Astrocyte (in vitro differentiated cells and primary cell): Measurements from ENCODE around the gene TTC23. TPM values are rescaled to one million over a fixed set of nuclear protein-coding genes. Genes with fewer than 3 reads are reported as not detected.

Source experiments
- DNase-seq: peaks from one replicate; pipeline ENCODE4 v3.0.0-alpha.2; 2010; ENCODE audit warnings: low read depth
- FAIRE-seq: peaks from 2 replicates; lab custom pipeline; 2011; peaks lifted over from hg19 to GRCh38; lab: Jason Lieb, UNC
- H2AFZ ChIP-seq: 2 replicates; pipeline ENCODE4 v1.6.0; 2012; ENCODE audit warnings: low read depth, low read length, inconsistent platforms
- H3K27ac ChIP-seq: 2 replicates; pipeline ENCODE4 v1.5.1; 2011; ENCODE audit warnings: low read depth, low read length, inconsistent platforms
- H3K27me3 ChIP-seq: 2 replicates; pipeline ENCODE4 v1.6.0; 2011; ENCODE audit warnings: low read length, inconsistent platforms; ENCODE audit not compliant: insufficient read depth
- H3K36me3 ChIP-seq: 2 replicates; pipeline ENCODE4 v1.5.1; 2011; ENCODE audit warnings: low read length, inconsistent platforms; ENCODE audit not compliant: insufficient read depth
- H3K4me1 ChIP-seq: 2 replicates; pipeline ENCODE4 v1.5.1; 2011; ENCODE audit warnings: low read length, inconsistent platforms; ENCODE audit not compliant: insufficient read depth
- H3K4me2 ChIP-seq: 2 replicates; pipeline ENCODE4 v1.6.0; 2012; ENCODE audit warnings: low read length, inconsistent platforms
- H3K4me3 ChIP-seq: 2 replicates; pipeline ENCODE4 v1.5.1; 2011; ENCODE audit warnings: low read depth, mild to moderate bottlenecking, low read length, inconsistent platforms; ENCODE audit not compliant: insufficient read depth
- H3K79me2 ChIP-seq: 2 replicates; pipeline ENCODE4 v1.6.0; 2012; ENCODE audit warnings: mild to moderate bottlenecking, low read length, inconsistent platforms; ENCODE audit not compliant: insufficient read depth
- H3K9ac ChIP-seq: 2 replicates; pipeline ENCODE4 v1.6.0; 2012; ENCODE audit warnings: mild to moderate bottlenecking, low read length, inconsistent platforms
- H3K9me3 ChIP-seq: 2 replicates; pipeline ENCODE4 v1.5.1; 2012; ENCODE audit warnings: low read depth, mild to moderate bottlenecking, low read length, inconsistent platforms; ENCODE audit not compliant: insufficient read depth
- H4K20me1 ChIP-seq: 2 replicates; pipeline ENCODE4 v1.6.0; 2012; ENCODE audit warnings: low read length, inconsistent platforms; ENCODE audit not compliant: insufficient read depth
- H3K27ac Mint-ChIP-seq: one replicate; pipeline ENCODE4 v1.8.0; 2021; ENCODE audit warnings: mild to moderate bottlenecking, mixed read lengths; ENCODE audit not compliant: unreplicated experiment
- H3K27me3 Mint-ChIP-seq: one replicate; pipeline ENCODE4 v1.8.0; 2021; ENCODE audit warnings: low read depth, mixed read lengths; ENCODE audit not compliant: unreplicated experiment
- H3K36me3 Mint-ChIP-seq: one replicate; pipeline ENCODE4 v1.8.0; 2021; ENCODE audit warnings: low read depth, mixed read lengths; ENCODE audit not compliant: unreplicated experiment
- H3K4me1 Mint-ChIP-seq: one replicate; pipeline ENCODE4 v1.8.0; 2021; ENCODE audit warnings: low read depth, mixed read lengths; ENCODE audit not compliant: unreplicated experiment
- H3K4me3 Mint-ChIP-seq: one replicate; pipeline ENCODE4 v1.8.0; 2021; ENCODE audit warnings: mild to moderate bottlenecking, moderate library complexity, mixed read lengths; ENCODE audit not compliant: unreplicated experiment
- H3K9me3 Mint-ChIP-seq: one replicate; pipeline ENCODE4 v1.8.0; 2021; ENCODE audit warnings: mild to moderate bottlenecking, mixed read lengths; ENCODE audit not compliant: unreplicated experiment
- CTCF ChIP-seq: IDR thresholded peaks from 2 replicates; pipeline ENCODE4 v1.5.1; 2011; ENCODE audit warnings: low read depth, mild to moderate bottlenecking, inconsistent platforms, low read length, moderate library complexity; ENCODE audit not compliant: insufficient read depth
- EZH2 ChIP-seq: IDR thresholded peaks from 2 replicates; pipeline ENCODE4 v1.6.1; 2012; ENCODE audit warnings: mild to moderate bottlenecking, low read length, inconsistent platforms; ENCODE audit not compliant: insufficient read depth
- total RNA-seq: library from RNA; stranded (reverse); gene quantifications from 2 replicates; pipeline ENCODE4 v1.2.1, GENCODE V29; 2021

The TTC23 gene
- total RNA-seq, 1 donor from 2014 or later: 20.2 TPM

GRCh38 chr15:99273801-99274200 is 24.4 kb upstream of the TTC23 start:
- Mint-ChIP-seq H3K9me3 (no peaks in the 10 kb centered on the region), H3K4me3 (no peak overlapping the region), H3K27me3 (no peaks in the 10 kb centered on the region), H3K36me3 (no peaks in the 10 kb centered on the region), H3K4me1 (no peaks in the 10 kb centered on the region), H3K27ac (no peak overlapping the region)
- Histone ChIP-seq H3K9me3 (no peaks in the 10 kb centered on the region), H3K9ac (no peak overlapping the region), H2AFZ (no peak overlapping the region), H3K27ac (no peak overlapping the region), H3K4me2 (no peak overlapping the region), H3K27me3 (no peaks in the 10 kb centered on the region), H4K20me1 (peaks cover 2% of the 10 kb centered on the region), H3K4me3 (no peak overlapping the region), H3K79me2 (no peaks in the 10 kb centered on the region), H3K36me3 (no peaks in the 10 kb centered on the region), H3K4me1 (no peaks in the 10 kb centered on the region)
- FAIRE-seq (no peak), DNase-seq (no peak)
- TF ChIP-seq CTCF: no peak
- no peak for TF ChIP-seq EZH2

GRCh38 chr15:99268431-99268830 is 19.1 kb upstream of the TTC23 start:
- no peaks in the 10 kb centered on the region for H3K27me3 ChIP-seq
- Mint-ChIP-seq H3K4me3 (no peak overlapping the region), H3K27me3 (no peaks in the 10 kb centered on the region), H3K36me3 (peaks cover 7% of the 10 kb centered on the region), H3K4me1 (peaks cover 19% of the 10 kb centered on the region), H3K27ac (no peak overlapping the region), H3K9me3 (peaks cover 4% of the 10 kb centered on the region)
- no peak overlapping the region for H3K9ac ChIP-seq
- TF ChIP-seq EZH2 (no peak), CTCF (no peak)
- H3K27ac ChIP-seq: no peak overlapping the region
- H4K20me1 ChIP-seq: peaks cover 2% of the 10 kb centered on the region
- no peaks in the 10 kb centered on the region for H3K79me2 ChIP-seq
- H3K4me2 ChIP-seq: no peak overlapping the region
- no peaks in the 10 kb centered on the region for H3K4me1 ChIP-seq
- FAIRE-seq (no peak), DNase-seq (no peak)
- no peaks in the 10 kb centered on the region for H3K9me3 ChIP-seq
- H2AFZ ChIP-seq: no peak overlapping the region
- no peak overlapping the region for H3K4me3 ChIP-seq
- no peaks in the 10 kb centered on the region for H3K36me3 ChIP-seq

GRCh38 chr15:99267957-99268356 is 18.6 kb upstream of the TTC23 start:
- H3K36me3 Mint-ChIP-seq: peaks cover 7% of the 10 kb centered on the region
- H3K4me2 ChIP-seq: no peak overlapping the region
- no peaks in the 10 kb centered on the region for H3K4me1 ChIP-seq
- H3K27me3 Mint-ChIP-seq: no peaks in the 10 kb centered on the region
- H3K36me3 ChIP-seq: no peaks in the 10 kb centered on the region
- H3K4me3 Mint-ChIP-seq: no peak overlapping the region
- no peak overlapping the region for H3K4me3 ChIP-seq
- H3K27ac ChIP-seq: no peak overlapping the region
- H3K27ac Mint-ChIP-seq: no peak overlapping the region
- no peak overlapping the region for H3K9ac ChIP-seq
- no peaks in the 10 kb centered on the region for H3K27me3 ChIP-seq
- peaks cover 2% of the 10 kb centered on the region for H4K20me1 ChIP-seq
- TF ChIP-seq EZH2: no peak
- no peak for TF ChIP-seq CTCF
- H3K9me3 ChIP-seq: no peaks in the 10 kb centered on the region
- no peaks in the 10 kb centered on the region for H3K79me2 ChIP-seq
- peaks cover 4% of the 10 kb centered on the region for H3K9me3 Mint-ChIP-seq
- no peak for DNase-seq
- FAIRE-seq: no peak
- H3K4me1 Mint-ChIP-seq: peaks cover 19% of the 10 kb centered on the region
- no peak overlapping the region for H2AFZ ChIP-seq
